Testis (tissue), 2 donors: ENCODE measurements around the gene PIGO.

Source experiments
- POLR2A ChIP-seq: fragments of 450-650 bp; IDR thresholded peaks from one replicate; pipeline ENCODE4 v1.6.1; 2017; ENCODE audit warnings: antibody characterized with exemption, mild to moderate bottlenecking, moderate library complexity
- TF ChIP-seq, protein P1 (sequence below), 3 experiments: fragments of 450-650 bp in 2 of 3; fragments of 200-600 bp in 1 of 3; sonication (generic) in 1 of 3; IDR thresholded peaks; one replicate each; pipeline ENCODE4 v1.5.1; 2016 to 2019; ENCODE audit warnings: antibody characterized with exemption in 3 of 3, mild to moderate bottlenecking in 2 of 3, moderate library complexity in 1 of 3

GRCh38 chr9:35078066-35078465, 18.3 kb downstream of the PIGO start:
- TF ChIP-seq, protein P1, sequence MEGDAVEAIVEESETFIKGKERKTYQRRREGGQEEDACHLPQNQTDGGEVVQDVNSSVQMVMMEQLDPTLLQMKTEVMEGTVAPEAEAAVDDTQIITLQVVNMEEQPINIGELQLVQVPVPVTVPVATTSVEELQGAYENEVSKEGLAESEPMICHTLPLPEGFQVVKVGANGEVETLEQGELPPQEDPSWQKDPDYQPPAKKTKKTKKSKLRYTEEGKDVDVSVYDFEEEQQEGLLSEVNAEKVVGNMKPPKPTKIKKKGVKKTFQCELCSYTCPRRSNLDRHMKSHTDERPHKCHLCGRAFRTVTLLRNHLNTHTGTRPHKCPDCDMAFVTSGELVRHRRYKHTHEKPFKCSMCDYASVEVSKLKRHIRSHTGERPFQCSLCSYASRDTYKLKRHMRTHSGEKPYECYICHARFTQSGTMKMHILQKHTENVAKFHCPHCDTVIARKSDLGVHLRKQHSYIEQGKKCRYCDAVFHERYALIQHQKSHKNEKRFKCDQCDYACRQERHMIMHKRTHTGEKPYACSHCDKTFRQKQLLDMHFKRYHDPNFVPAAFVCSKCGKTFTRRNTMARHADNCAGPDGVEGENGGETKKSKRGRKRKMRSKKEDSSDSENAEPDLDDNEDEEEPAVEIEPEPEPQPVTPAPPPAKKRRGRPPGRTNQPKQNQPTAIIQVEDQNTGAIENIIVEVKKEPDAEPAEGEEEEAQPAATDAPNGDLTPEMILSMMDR (IDR thresholded peaks at IDR 0.05), result no peak
- no peak for TF ChIP-seq POLR2A
